GM12878 (cell line): ENCODE results near the gene ZBTB44. TPM values are rescaled to one million over a fixed set of nuclear protein-coding genes. Genes with fewer than 3 reads are reported as not detected.

Experiments used
- ATAC-seq: fragments of 200-7000 bp; cut with Tn5 transposase; 3 replicates; pipeline ENCODE4 v1.9.1; 2020; ENCODE audit warnings: mild to moderate bottlenecking, moderate library complexity
- BruUV-seq: library from RNA; stranded (reverse); fragments of 400-500 nt; replicated peaks from 2 replicates; lab custom pipeline; 2021; lab: Mats Ljungman, UMichigan
- CTCF ChIA-PET: fragments of 300-600 bp; sonication (Branson Sonifier 250); formaldehyde crosslinking; extraction: SDS; loops from one replicate; lab custom pipeline; 2021; ENCODE audit warnings: inconsistent platforms; lab: Yijun Ruan, JAX
- POLR2A ChIA-PET: fragments of 350-600 bp; formaldehyde crosslinking; extraction: SDS; loops from one replicate; lab custom pipeline; 2021; ENCODE audit warnings: inconsistent platforms; lab: Charles Lee
- RAD21 ChIA-PET: fragments of 300-600 bp; sonication (Branson Sonifier 250); formaldehyde crosslinking; loops from one replicate; lab custom pipeline; 2023; ENCODE audit warnings: antibody characterized with exemption; ENCODE audit not compliant: unreplicated experiment; lab: Charles Lee
- SMC1A ChIA-PET: fragments of 300-600 bp; sonication (Branson Sonifier 250); formaldehyde crosslinking; loops from one replicate; lab custom pipeline; 2023; ENCODE audit not compliant: unreplicated experiment, uncharacterized antibody; lab: Charles Lee
- DNase-seq: peaks from one replicate; pipeline ENCODE4 v3.0.0-alpha.2; 2011; ENCODE audit warnings: low read depth, low spot score
- FAIRE-seq: peaks from 3 replicates; lab custom pipeline; 2011; peaks lifted over from hg19 to GRCh38; lab: Jason Lieb, UNC
- H2AFZ ChIP-seq: 2 replicates; pipeline ENCODE4 v1.6.0; 2011; ENCODE audit warnings: low read depth, low read length, control low read depth; ENCODE audit not compliant: control insufficient read depth
- H3K27ac ChIP-seq: 2 replicates; pipeline ENCODE4 v1.5.1; 2011; ENCODE audit warnings: control low read depth; ENCODE audit not compliant: control insufficient read depth, insufficient read depth
- H3K27me3 ChIP-seq, 2 experiments: replicated peaks in 1 of 2; 2 replicates each; pipeline versions ENCODE4 v1.6.0 to v1.6.1; 2011; ENCODE audit warnings: low read length in 1 of 2; ENCODE audit not compliant: control insufficient read depth in 2 of 2, insufficient read depth in 2 of 2
- H3K36me3 ChIP-seq, 2 experiments: 2 replicates each; pipeline ENCODE4 v1.5.1; 2011; ENCODE audit warnings: low read length in 1 of 2; ENCODE audit not compliant: control insufficient read depth in 2 of 2, insufficient read depth in 2 of 2
- H3K4me1 ChIP-seq: 2 replicates; pipeline ENCODE4 v1.6.1; 2011; ENCODE audit warnings: mild to moderate bottlenecking, low read length, moderate library complexity, mixed read lengths; ENCODE audit not compliant: control insufficient read depth, insufficient read depth
- H3K4me2 ChIP-seq: 2 replicates; pipeline ENCODE4 v1.6.0; 2011; ENCODE audit warnings: control low read depth; ENCODE audit not compliant: control insufficient read depth, insufficient read depth
- H3K4me3 ChIP-seq: fragments of 200-600 bp; sonication (generic); 2 replicates; pipeline ENCODE4 v1.5.1; 2016
- H3K79me2 ChIP-seq: 2 replicates; pipeline ENCODE4 v1.6.0; 2011; ENCODE audit warnings: low read length; ENCODE audit not compliant: control insufficient read depth, insufficient read depth
- H3K9ac ChIP-seq: 2 replicates; pipeline ENCODE4 v1.8.0; 2011; ENCODE audit warnings: low read length, control low read depth, mixed read lengths; ENCODE audit not compliant: control insufficient read depth, insufficient read depth
- H3K9me3 ChIP-seq: replicated peaks from 3 replicates; pipeline ENCODE4 v1.5.1; 2011; ENCODE audit warnings: mild to moderate bottlenecking, low read length; ENCODE audit not compliant: control insufficient read depth, insufficient read depth
- H4K20me1 ChIP-seq: 2 replicates; pipeline ENCODE4 v1.6.0; 2011; ENCODE audit not compliant: control insufficient read depth, insufficient read depth
- ATF3 ChIP-seq: IDR thresholded peaks from 2 replicates; pipeline ENCODE4 v1.6.1; 2011; ENCODE audit warnings: low read depth, mild to moderate bottlenecking, low read length, moderate library complexity, borderline replicate concordance; ENCODE audit errors: extremely low read depth
- CTCF ChIP-seq, 3 experiments: IDR thresholded peaks in 2 of 3; conservative IDR thresholded peaks in 1 of 3; 2 replicates each; pipeline ENCODE4 v1.5.1; 2011; ENCODE audit warnings: low read depth in 3 of 3, low read length in 3 of 3, mild to moderate bottlenecking in 3 of 3, control low read depth in 2 of 3, moderate library complexity in 2 of 3, inconsistent platforms in 1 of 3, mixed read lengths in 1 of 3; ENCODE audit not compliant: control insufficient read depth in 2 of 3, insufficient read depth in 1 of 3; ENCODE audit errors: extremely low read depth in 1 of 3
- EED ChIP-seq: sonication (generic); IDR thresholded peaks from 2 replicates; pipeline ENCODE4 v1.6.1; 2016; ENCODE audit warnings: antibody characterized with exemption, low read depth
- ELK1 ChIP-seq: IDR thresholded peaks from 2 replicates; pipeline ENCODE4 v1.6.1; 2012; ENCODE audit warnings: low read depth, low read length, improper control_type of control experiment
- IKZF1 ChIP-seq: fragments of 450-650 bp; conservative IDR thresholded peaks from 2 replicates; pipeline ENCODE4 v1.6.1; 2017; ENCODE audit warnings: antibody characterized with exemption, mild to moderate bottlenecking
- IKZF2 ChIP-seq, 2 experiments: fragments of 450-650 bp; IDR thresholded peaks; 2 replicates each; pipeline ENCODE4 v1.6.1; 2017; ENCODE audit warnings: mild to moderate bottlenecking in 2 of 2, moderate library complexity in 2 of 2
- MYB ChIP-seq: fragments of 150-350 bp; IDR thresholded peaks from 2 replicates; pipeline ENCODE4 v1.6.1; 2014; ENCODE audit warnings: mild to moderate bottlenecking, low read depth, low read length, borderline replicate concordance
- NFXL1 ChIP-seq: fragments of 450-650 bp; IDR thresholded peaks from 2 replicates; pipeline ENCODE4 v1.6.1; 2017; ENCODE audit warnings: antibody characterized with exemption, mild to moderate bottlenecking, borderline replicate concordance
- STAT1 ChIP-seq: fragments of 450-650 bp; conservative IDR thresholded peaks from 2 replicates; pipeline ENCODE4 v1.6.1; 2014; ENCODE audit warnings: antibody characterized with exemption, mild to moderate bottlenecking
- SUPT20H ChIP-seq: IDR thresholded peaks from 2 replicates; pipeline ENCODE4 v1.6.1; 2011; ENCODE audit warnings: low read depth, mild to moderate bottlenecking, low read length, moderate library complexity, borderline replicate concordance; ENCODE audit not compliant: control insufficient read depth
- TARDBP ChIP-seq: IDR thresholded peaks from 2 replicates; pipeline ENCODE4 v1.6.1; 2016; ENCODE audit warnings: borderline replicate concordance
- ZBTB11 ChIP-seq: fragments of 450-650 bp; formaldehyde crosslinking; IDR thresholded peaks from 2 replicates; pipeline ENCODE4 v1.5.0; 2022; ENCODE audit warnings: mild to moderate bottlenecking, missing genetic modification characterization
- ZNF687 ChIP-seq: fragments of 450-650 bp; IDR thresholded peaks from 2 replicates; pipeline ENCODE4 v1.6.1; 2017; ENCODE audit warnings: mild to moderate bottlenecking, moderate library complexity
- WGBS: methylation state at CpG from one replicate; pipeline ENCODE4 v1.1.6; 2016; ENCODE audit warnings: low lambda C conversion rate; ENCODE audit not compliant: insufficient replicate concordance, insufficient coverage; ENCODE audit errors: missing lambda C conversion rate; 5-methylcytosine and 5-hydroxymethylcytosine counted together
- in situ Hi-C: fragments of 300-500 bp; cut with MboI; formaldehyde crosslinking; loops from 9 replicates; pipeline ENCODE4 v1.14.3; 2018; ENCODE audit warnings: mixed read lengths
- intact Hi-C: fragments of 100-400 bp; cut with micrococcal nuclease; formaldehyde crosslinking; loops from one replicate; pipeline ENCODE4 v1.14.2; 2022; ENCODE audit not compliant: unreplicated experiment
- polyA plus RNA-seq, 11 experiments: library from polyadenylated mRNA; depleted of rRNA in 4 of 11; unstranded in 6 of 11; stranded (reverse) in 5 of 11; fragments of >200 nt; fragmentation: Nextera tagmentation in 4 of 11; fragmentation: Illumina TruSeq in 1 of 11; extraction: Ambion mirVana in 4 of 11; extraction: Trizol in 1 of 11; gene quantifications; 1 replicate in 1 of 11; 2 replicates in 10 of 11; pipeline versions ENCODE4 v1.2.1 to v1.2.3, GENCODE V29; 2011 to 2016; ENCODE audit warnings: inconsistent platforms in 2 of 11, missing spikeins in 2 of 11, low read depth in 1 of 11
- total RNA-seq, 4 experiments: library from RNA; depleted of rRNA in 3 of 4; stranded (reverse); fragments of >200 nt in 3 of 4; fragmentation: Illumina TruSeq in 1 of 4; extraction: Trizol in 1 of 4; gene quantifications; 2 replicates each; pipeline versions ENCODE4 v1.2.1 to v1.2.3, GENCODE V29; 2013 to 2021

ZBTB44 gene
- total and polyA plus RNA-seq, 10 of the 15 experiments (the other 5 are each of a cell fraction or from before 2014, with no cell fraction given), result 2.8 to 38.2 (median 12.2) TPM

GRCh38 chr11:130295657-130296056 is 19.1 kb downstream of the ZBTB44 start:
- peaks cover 11% of the 10 kb centered on the region for H3K4me1 ChIP-seq
- H3K4me2 ChIP-seq, result no peak overlapping the region
- no peak for ATAC-seq
- peaks cover 10% of the 10 kb centered on the region for H3K79me2 ChIP-seq
- H3K27me3 ChIP-seq, result no peaks in the 10 kb centered on the region
- intact Hi-C loops (no loop called here), in situ Hi-C loops (no loop called here)
- no peak overlapping the region for H3K27ac ChIP-seq
- no peak for FAIRE-seq
- no peaks in the 10 kb centered on the region for H3K36me3 ChIP-seq
- no peak for DNase-seq
- no TSS peak for BruUV-seq
- no peak overlapping the region for H3K4me3 ChIP-seq
- RAD21 ChIA-PET, result no interaction called here
- no peaks in the 10 kb centered on the region for H4K20me1 ChIP-seq
- CTCF ChIA-PET, result interaction anchor here (1.5 kb wide), 1 partner anchor 18 kb away, joined by 4 read pairs; no protein-coding TSS in a partner anchor
- H3K9ac ChIP-seq, result no peak overlapping the region
- POLR2A ChIA-PET, result interaction anchor here (0.5 to 1.5 kb wide), 2 partner anchors 13 to 28 kb away, joined by 3 read pairs; no protein-coding TSS in a partner anchor
- no peak overlapping the region for H2AFZ ChIP-seq
- no peaks in the 10 kb centered on the region for H3K9me3 ChIP-seq
- SMC1A ChIA-PET, result interaction anchor here (1.2 kb wide), 1 partner anchor 18 kb away, joined by 3 read pairs; no protein-coding TSS in a partner anchor
- 86% methylated on average over 4 of the region's 4 CpGs for WGBS
- no peak for TF ChIP-seq ELK1
- TF ChIP-seq MYB, result no peak
- no peak for TF ChIP-seq NFXL1
- no peak for TF ChIP-seq EED
- no peak for TF ChIP-seq ATF3
- no peak for TF ChIP-seq ZBTB11
- TF ChIP-seq STAT1, result no peak
- TF ChIP-seq SUPT20H, result no peak
- TF ChIP-seq IKZF2 (IDR thresholded peaks at IDR 0.05), result no peak
- TF ChIP-seq CTCF (IDR thresholded peaks at IDR 0.05 in 2 of 3, conservative IDR thresholded peaks at IDR 0.05 in 1 of 3; ENCODE audit: control insufficient read depth in 2 of 3, extremely low read depth in 1 of 3, insufficient read depth in 1 of 3, low read depth in 3 of 3, low read length in 3 of 3), result no peak
- no peak for TF ChIP-seq TARDBP
- no peak for TF ChIP-seq IKZF1
- TF ChIP-seq ZNF687, result no peak
